ENCODE data around the gene TEAD1. TPM values are rescaled to one million over a fixed set of nuclear protein-coding genes. Genes with fewer than 3 reads are reported as not detected.

The TEAD1 gene
- total RNA-seq, 2 experiments from 2014 or later, result 0.11 TPM; not detected in 1

DNA sequence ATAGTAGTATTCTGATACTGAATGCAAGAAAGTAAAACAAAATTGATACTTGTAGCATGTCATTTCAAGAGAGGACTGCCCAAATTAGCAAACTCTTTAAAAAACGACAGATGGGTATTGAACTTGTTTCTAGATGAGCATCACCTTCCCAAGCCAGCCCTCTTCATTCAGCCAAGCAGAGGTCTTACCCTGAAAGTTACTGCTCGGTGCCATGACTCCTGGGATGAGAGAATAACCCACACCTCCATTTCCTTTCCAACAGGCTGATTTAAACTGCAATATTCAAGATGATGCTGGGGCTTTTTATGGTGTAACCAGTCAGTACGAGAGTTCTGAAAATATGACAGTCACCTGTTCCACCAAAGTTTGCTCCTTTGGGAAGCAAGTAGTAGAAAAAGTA is 250.4 kb downstream of the TEAD1 start:
- Mint-ChIP-seq H3K36me3 (ENCODE audit: low read depth) (no peaks in the 10 kb centered on the region), H3K4me3 (no peak overlapping the region), H3K27me3 (peaks cover 5% of the 10 kb centered on the region), H3K27ac (no peak overlapping the region), H3K4me1 (ENCODE audit: low read depth) (no peaks in the 10 kb centered on the region), H3K9me3 (no peaks in the 10 kb centered on the region)
- intact Hi-C loops (cut with DNase I, micrococcal nuclease), result no loop called here
- no peak for DNase-seq
- no peaks in the 10 kb centered on the region for H3K9me3 ChIP-seq (ENCODE audit: control insufficient read depth in 1 of 2, insufficient read depth in 1 of 2, low read length in 2 of 2)
- TF ChIP-seq, protein P1, sequence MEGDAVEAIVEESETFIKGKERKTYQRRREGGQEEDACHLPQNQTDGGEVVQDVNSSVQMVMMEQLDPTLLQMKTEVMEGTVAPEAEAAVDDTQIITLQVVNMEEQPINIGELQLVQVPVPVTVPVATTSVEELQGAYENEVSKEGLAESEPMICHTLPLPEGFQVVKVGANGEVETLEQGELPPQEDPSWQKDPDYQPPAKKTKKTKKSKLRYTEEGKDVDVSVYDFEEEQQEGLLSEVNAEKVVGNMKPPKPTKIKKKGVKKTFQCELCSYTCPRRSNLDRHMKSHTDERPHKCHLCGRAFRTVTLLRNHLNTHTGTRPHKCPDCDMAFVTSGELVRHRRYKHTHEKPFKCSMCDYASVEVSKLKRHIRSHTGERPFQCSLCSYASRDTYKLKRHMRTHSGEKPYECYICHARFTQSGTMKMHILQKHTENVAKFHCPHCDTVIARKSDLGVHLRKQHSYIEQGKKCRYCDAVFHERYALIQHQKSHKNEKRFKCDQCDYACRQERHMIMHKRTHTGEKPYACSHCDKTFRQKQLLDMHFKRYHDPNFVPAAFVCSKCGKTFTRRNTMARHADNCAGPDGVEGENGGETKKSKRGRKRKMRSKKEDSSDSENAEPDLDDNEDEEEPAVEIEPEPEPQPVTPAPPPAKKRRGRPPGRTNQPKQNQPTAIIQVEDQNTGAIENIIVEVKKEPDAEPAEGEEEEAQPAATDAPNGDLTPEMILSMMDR (IDR thresholded peaks at IDR 0.05), result no peak
- H3K27ac ChIP-seq (ENCODE audit: low read depth in 1 of 2, low read length in 2 of 2), result no peak overlapping the region
- H3K4me3 ChIP-seq (ENCODE audit: low read length), result no peak overlapping the region
- ATAC-seq (ENCODE audit: poor library complexity), result no peak
- no peaks in the 10 kb centered on the region for H3K4me1 ChIP-seq (ENCODE audit: insufficient read depth, low read length)
- ChIA-PET POLR2A (no interaction called here), CTCF (no interaction called here)
- no peaks in the 10 kb centered on the region for H3K36me3 ChIP-seq (ENCODE audit: insufficient read depth, low read length)
- H3K27me3 ChIP-seq (ENCODE audit: control insufficient read depth in 1 of 2, insufficient read depth in 2 of 2, low read length in 2 of 2), result peaks cover 0 to 2% of the 10 kb centered on the region in 2 experiments

DNA sequence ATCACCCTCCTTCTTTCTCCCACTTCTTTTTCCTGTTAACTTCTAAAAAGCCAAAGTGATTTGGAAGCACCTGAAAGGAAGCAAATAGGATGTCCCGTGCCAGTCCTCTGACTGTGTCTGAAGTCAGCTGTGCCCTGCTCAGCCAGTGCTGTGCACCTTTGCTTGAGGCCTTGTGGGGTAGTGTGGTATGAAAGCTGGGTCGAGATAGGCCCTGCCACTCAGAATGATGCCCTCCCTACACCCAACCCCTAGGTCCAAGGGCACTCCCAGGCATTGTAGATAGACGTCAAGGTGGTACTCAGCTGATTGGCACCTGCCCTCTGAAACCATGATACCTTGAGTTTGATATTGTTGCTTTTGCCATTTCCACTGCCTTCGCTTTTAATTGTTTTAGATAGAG is 251.3 kb downstream of the TEAD1 start:
- Mint-ChIP-seq H3K4me3 (no peak overlapping the region), H3K27ac (no peak overlapping the region), H3K9me3 (no peaks in the 10 kb centered on the region), H3K36me3 (ENCODE audit: low read depth) (no peaks in the 10 kb centered on the region), H3K27me3 (peaks cover 5% of the 10 kb centered on the region), H3K4me1 (ENCODE audit: low read depth) (no peaks in the 10 kb centered on the region)
- no peaks in the 10 kb centered on the region for H3K27me3 ChIP-seq (ENCODE audit: control insufficient read depth in 1 of 2, insufficient read depth in 2 of 2, low read length in 2 of 2)
- H3K27ac ChIP-seq (ENCODE audit: low read depth in 1 of 2, low read length in 2 of 2), result no peak overlapping the region
- H3K9me3 ChIP-seq (ENCODE audit: control insufficient read depth in 1 of 2, insufficient read depth in 1 of 2, low read length in 2 of 2), result no peaks in the 10 kb centered on the region
- H3K4me3 ChIP-seq (ENCODE audit: low read length), result no peak overlapping the region
- ChIA-PET POLR2A (no interaction called here), CTCF (no interaction called here)
- DNase-seq (no peak), ATAC-seq (ENCODE audit: poor library complexity) (no peak)
- intact Hi-C loops (cut with DNase I, micrococcal nuclease), result no loop called here
- TF ChIP-seq, protein P1 (IDR thresholded peaks at IDR 0.05), result no peak
- no peaks in the 10 kb centered on the region for H3K36me3 ChIP-seq (ENCODE audit: insufficient read depth, low read length)
- H3K4me1 ChIP-seq (ENCODE audit: insufficient read depth, low read length), result no peaks in the 10 kb centered on the region

DNA sequence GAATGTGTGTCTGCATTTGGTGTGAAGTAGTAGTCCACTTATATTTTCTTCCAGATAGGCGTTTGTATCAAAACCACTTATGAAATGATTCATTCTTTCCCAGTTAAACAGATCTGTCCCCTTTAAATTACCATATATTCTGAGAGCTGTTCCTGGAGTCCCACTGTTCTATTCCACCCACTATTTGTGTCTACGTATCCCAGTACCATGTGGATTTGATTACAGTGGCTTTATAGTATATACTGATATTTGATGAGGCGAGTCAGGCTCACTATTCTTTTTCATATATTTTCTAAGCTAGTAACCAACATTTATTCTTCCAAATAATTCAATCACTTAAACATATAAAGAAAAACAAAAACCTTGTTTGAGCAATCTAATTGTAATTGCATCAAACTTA is 253.0 kb downstream of the TEAD1 start:
- TF ChIP-seq, protein P1 (IDR thresholded peaks at IDR 0.05), result no peak
- Histone ChIP-seq H3K36me3 (ENCODE audit: insufficient read depth, low read length) (no peaks in the 10 kb centered on the region), H3K9me3 (ENCODE audit: control insufficient read depth in 1 of 2, insufficient read depth in 1 of 2, low read length in 2 of 2) (no peaks in the 10 kb centered on the region), H3K27ac (ENCODE audit: low read depth in 1 of 2, low read length in 2 of 2) (no peak overlapping the region), H3K27me3 (ENCODE audit: control insufficient read depth in 1 of 2, insufficient read depth in 2 of 2, low read length in 2 of 2) (no peaks in the 10 kb centered on the region), H3K4me3 (ENCODE audit: low read length) (no peak overlapping the region), H3K4me1 (ENCODE audit: insufficient read depth, low read length) (no peaks in the 10 kb centered on the region)
- no peak for DNase-seq
- no peak overlapping the region for H3K4me3 Mint-ChIP-seq
- no peaks in the 10 kb centered on the region for H3K4me1 Mint-ChIP-seq (ENCODE audit: low read depth)
- H3K9me3 Mint-ChIP-seq, result no peaks in the 10 kb centered on the region
- CTCF ChIA-PET, result no interaction called here
- no peaks in the 10 kb centered on the region for H3K36me3 Mint-ChIP-seq (ENCODE audit: low read depth)
- no peak overlapping the region for H3K27ac Mint-ChIP-seq
- peaks cover 11% of the 10 kb centered on the region for H3K27me3 Mint-ChIP-seq
- POLR2A ChIA-PET, result no interaction called here
- intact Hi-C loops (cut with DNase I, micrococcal nuclease), result no loop called here
- no peak for ATAC-seq (ENCODE audit: poor library complexity)
